Femur (tissue), 1 donor: ENCODE data around the gene ADCK1.
"Not testable (repeated sequence)": the region's sequence is repeated elsewhere in the genome, so short reads cannot be mapped to it uniquely, and the experiment has no call there.

Source experiments
- DNase-seq: peaks from one replicate; pipeline ENCODE4 v3.0.0-alpha.2; 2017

Gene ADCK1

GRCh38 chr14:77906446-77906845 lies 106.5 kb downstream of the ADCK1 start:
- DNase-seq = no peak

GRCh38 chr14:77908847-77909246 lies 108.9 kb downstream of the ADCK1 start:
- DNase-seq = no peak

GRCh38 chr14:77909911-77910310 lies 110.0 kb downstream of the ADCK1 start:
- DNase-seq = no peak

GRCh38 chr14:77910506-77910905 lies 110.6 kb downstream of the ADCK1 start:
- DNase-seq = no peak

- DNase-seq = no peak
Observed at GRCh38 chr14:77911356-77911755, 111.4 kb downstream of the ADCK1 start.

- no peak for DNase-seq
Observed at GRCh38 chr14:77912754-77913556, 113.0 kb downstream of the ADCK1 start.

GRCh38 chr14:77914073-77914721 lies 114.3 kb downstream of the ADCK1 start:
- no peak for DNase-seq

- not testable (repeated sequence) for DNase-seq
Observed at GRCh38 chr14:77915390-77915789, 115.5 kb downstream of the ADCK1 start.

GRCh38 chr14:77917491-77918201 lies 117.7 kb downstream of the ADCK1 start:
- no peak for DNase-seq

GRCh38 chr14:77918448-77918847 lies 118.5 kb downstream of the ADCK1 start:
- DNase-seq = no peak

- DNase-seq = no peak
Observed at GRCh38 chr14:77920312-77920711, 120.4 kb downstream of the ADCK1 start.

- no peak for DNase-seq
Observed at GRCh38 chr14:77921818-77922217, 121.9 kb downstream of the ADCK1 start.

GRCh38 chr14:77923131-77923936 lies 123.4 kb downstream of the ADCK1 start:
- no peak for DNase-seq

GRCh38 chr14:77924141-77924948 lies 124.4 kb downstream of the ADCK1 start:
- DNase-seq = no peak

GRCh38 chr14:77926942-77927341 lies 127.0 kb downstream of the ADCK1 start:
- no peak for DNase-seq

- DNase-seq = no peak
Observed at GRCh38 chr14:77931441-77931840, 131.5 kb downstream of the ADCK1 start.

GRCh38 chr14:77936138-77936639 lies 136.3 kb downstream of the ADCK1 start:
- no peak for DNase-seq

GRCh38 chr14:77947372-77947771 lies 147.5 kb downstream of the ADCK1 start:
- no peak for DNase-seq

GRCh38 chr14:77950371-77951063 lies 150.6 kb downstream of the ADCK1 start:
- no peak for DNase-seq

GRCh38 chr14:77955816-77956484 lies 156.0 kb downstream of the ADCK1 start:
- DNase-seq = no peak

GRCh38 chr14:77959686-77960085 lies 159.8 kb downstream of the ADCK1 start:
- not testable (repeated sequence) for DNase-seq
